Lung microvascular endothelial cell (primary cell): ENCODE data around the gene LITAFD. TPM values are rescaled to one million over a fixed set of nuclear protein-coding genes. Genes with fewer than 3 reads are reported as not detected.
A peak's percentile ranks its signal among the peaks of the same experiment; 100 is the strongest.
"Not testable (repeated sequence)": the region's sequence is repeated elsewhere in the genome, so short reads cannot be mapped to it uniquely, and the experiment has no call there.

Experiments used
- DNase-seq, 2 donors: peaks; one replicate each; pipeline versions ENCODE4 v3.0.0 to v3.0.0-alpha.2; 2010; ENCODE audit warnings: low read depth in 2 of 2
- total RNA-seq: library from RNA; depleted of rRNA; stranded (reverse); fragments of >200 nt; gene quantifications from 2 replicates; pipeline ENCODE4 v1.2.1, GENCODE V29; 2014

The LITAFD gene
- total RNA-seq, 1 donor from 2014 or later: not detected

GRCh38 chr16:8893976-8894690 is 12.0 kb downstream of the LITAFD start:
- no peak for DNase-seq

- no peak for DNase-seq
Measured at GRCh38 chr16:8894736-8895334, 12.7 kb downstream of the LITAFD start.

- no peak for DNase-seq
Measured at GRCh38 chr16:8898660-8899318, 16.6 kb downstream of the LITAFD start.

GRCh38 chr16:8899709-8900317 is 17.7 kb downstream of the LITAFD start:
- DNase-seq: no peak

GRCh38 chr16:8900343-8900742 is 18.2 kb downstream of the LITAFD start:
- DNase-seq: no peak

- no peak for DNase-seq
Measured at GRCh38 chr16:8901320-8901861, 19.2 kb downstream of the LITAFD start.

- no peak for DNase-seq
Measured at GRCh38 chr16:8903004-8903403, 20.9 kb downstream of the LITAFD start.

GRCh38 chr16:8904018-8904430 is 21.9 kb downstream of the LITAFD start:
- no peak for DNase-seq

- peak; percentile 53 to 79 for DNase-seq
Measured at GRCh38 chr16:8905168-8905762, 23.1 kb downstream of the LITAFD start.

GRCh38 chr16:8905795-8906591 is 23.8 kb downstream of the LITAFD start:
- DNase-seq: no peak

GRCh38 chr16:8907096-8907495 is 24.9 kb downstream of the LITAFD start:
- no peak for DNase-seq

GRCh38 chr16:8908810-8909468 is 26.8 kb downstream of the LITAFD start:
- DNase-seq: no peak

- DNase-seq: no peak
Measured at GRCh38 chr16:8910811-8911210, 28.7 kb downstream of the LITAFD start.

GRCh38 chr16:8912793-8913192 is 30.6 kb downstream of the LITAFD start:
- no peak for DNase-seq

GRCh38 chr16:8914098-8914497 is 31.9 kb downstream of the LITAFD start:
- DNase-seq: no peak

- DNase-seq: no peak
Measured at GRCh38 chr16:8915722-8916301, 33.7 kb downstream of the LITAFD start.

GRCh38 chr16:8916541-8917225 is 34.5 kb downstream of the LITAFD start:
- no peak for DNase-seq

- DNase-seq: not testable (repeated sequence)
Measured at GRCh38 chr16:8917336-8917735, 35.2 kb downstream of the LITAFD start.
